GM12878 (cell line): ENCODE data around the gene DEF6. TPM values are rescaled to one million over a fixed set of nuclear protein-coding genes. Genes with fewer than 3 reads are reported as not detected.
A peak's percentile ranks its signal among the peaks of the same experiment; 100 is the strongest.

Source experiments
- ATAC-seq: fragments of 200-7000 bp; cut with Tn5 transposase; 3 replicates; pipeline ENCODE4 v1.9.1; 2020; ENCODE audit warnings: mild to moderate bottlenecking, moderate library complexity
- BruUV-seq: library from RNA; stranded (reverse); fragments of 400-500 nt; replicated peaks from 2 replicates; lab custom pipeline; 2021; lab: Mats Ljungman, UMichigan
- CTCF ChIA-PET: fragments of 300-600 bp; sonication (Branson Sonifier 250); formaldehyde crosslinking; extraction: SDS; loops from one replicate; lab custom pipeline; 2021; ENCODE audit warnings: inconsistent platforms; lab: Yijun Ruan, JAX
- POLR2A ChIA-PET: fragments of 350-600 bp; formaldehyde crosslinking; extraction: SDS; loops from one replicate; lab custom pipeline; 2021; ENCODE audit warnings: inconsistent platforms; lab: Charles Lee
- RAD21 ChIA-PET: fragments of 300-600 bp; sonication (Branson Sonifier 250); formaldehyde crosslinking; loops from one replicate; lab custom pipeline; 2023; ENCODE audit warnings: antibody characterized with exemption; ENCODE audit not compliant: unreplicated experiment; lab: Charles Lee
- SMC1A ChIA-PET: fragments of 300-600 bp; sonication (Branson Sonifier 250); formaldehyde crosslinking; loops from one replicate; lab custom pipeline; 2023; ENCODE audit not compliant: unreplicated experiment, uncharacterized antibody; lab: Charles Lee
- DNase-seq: peaks from one replicate; pipeline ENCODE4 v3.0.0-alpha.2; 2011; ENCODE audit warnings: low read depth, low spot score
- FAIRE-seq: peaks from 3 replicates; lab custom pipeline; 2011; peaks lifted over from hg19 to GRCh38; lab: Jason Lieb, UNC
- H2AFZ ChIP-seq: 2 replicates; pipeline ENCODE4 v1.6.0; 2011; ENCODE audit warnings: low read depth, low read length, control low read depth; ENCODE audit not compliant: control insufficient read depth
- H3K27ac ChIP-seq: 2 replicates; pipeline ENCODE4 v1.5.1; 2011; ENCODE audit warnings: control low read depth; ENCODE audit not compliant: control insufficient read depth, insufficient read depth
- H3K27me3 ChIP-seq, 2 experiments: replicated peaks in 1 of 2; 2 replicates each; pipeline versions ENCODE4 v1.6.0 to v1.6.1; 2011; ENCODE audit warnings: low read length in 1 of 2; ENCODE audit not compliant: control insufficient read depth in 2 of 2, insufficient read depth in 2 of 2
- H3K36me3 ChIP-seq, 2 experiments: 2 replicates each; pipeline ENCODE4 v1.5.1; 2011; ENCODE audit warnings: low read length in 1 of 2; ENCODE audit not compliant: control insufficient read depth in 2 of 2, insufficient read depth in 2 of 2
- H3K4me1 ChIP-seq: 2 replicates; pipeline ENCODE4 v1.6.1; 2011; ENCODE audit warnings: mild to moderate bottlenecking, low read length, moderate library complexity, mixed read lengths; ENCODE audit not compliant: control insufficient read depth, insufficient read depth
- H3K4me2 ChIP-seq: 2 replicates; pipeline ENCODE4 v1.6.0; 2011; ENCODE audit warnings: control low read depth; ENCODE audit not compliant: control insufficient read depth, insufficient read depth
- H3K4me3 ChIP-seq: fragments of 200-600 bp; sonication (generic); 2 replicates; pipeline ENCODE4 v1.5.1; 2016
- H3K79me2 ChIP-seq: 2 replicates; pipeline ENCODE4 v1.6.0; 2011; ENCODE audit warnings: low read length; ENCODE audit not compliant: control insufficient read depth, insufficient read depth
- H3K9ac ChIP-seq: 2 replicates; pipeline ENCODE4 v1.8.0; 2011; ENCODE audit warnings: low read length, control low read depth, mixed read lengths; ENCODE audit not compliant: control insufficient read depth, insufficient read depth
- H3K9me3 ChIP-seq: replicated peaks from 3 replicates; pipeline ENCODE4 v1.5.1; 2011; ENCODE audit warnings: mild to moderate bottlenecking, low read length; ENCODE audit not compliant: control insufficient read depth, insufficient read depth
- H4K20me1 ChIP-seq: 2 replicates; pipeline ENCODE4 v1.6.0; 2011; ENCODE audit not compliant: control insufficient read depth, insufficient read depth
- CBX5 ChIP-seq: sonication (generic); IDR thresholded peaks from 2 replicates; pipeline ENCODE4 v1.6.1; 2016; ENCODE audit warnings: low read depth, moderate library complexity, mild to moderate bottlenecking, inconsistent platforms
- CREB1 ChIP-seq: IDR thresholded peaks from 2 replicates; pipeline ENCODE4 v1.6.1; 2012; ENCODE audit warnings: low read depth, mild to moderate bottlenecking, inconsistent platforms
- EGR1 ChIP-seq, 2 experiments: IDR thresholded peaks; 1 replicate in 1 of 2; 2 replicates in 1 of 2; pipeline ENCODE4 v1.6.1; 2011 to 2012; ENCODE audit warnings: low read depth in 2 of 2, low read length in 2 of 2, borderline replicate concordance in 1 of 2, mild to moderate bottlenecking in 1 of 2, moderate library complexity in 1 of 2
- ETV6 ChIP-seq, 2 experiments: fragments of 450-650 bp in 1 of 2; IDR thresholded peaks in 1 of 2; conservative IDR thresholded peaks in 1 of 2; 2 replicates each; pipeline ENCODE4 v1.6.1; 2014; ENCODE audit warnings: antibody characterized with exemption in 1 of 2, borderline replicate concordance in 1 of 2, low read depth in 1 of 2, mild to moderate bottlenecking in 1 of 2, moderate library complexity in 1 of 2
- GABPA ChIP-seq: IDR thresholded peaks from 2 replicates; pipeline ENCODE4 v1.6.1; 2014; ENCODE audit warnings: antibody characterized with exemption, low read depth, mild to moderate bottlenecking, inconsistent platforms
- IKZF1 ChIP-seq: fragments of 450-650 bp; conservative IDR thresholded peaks from 2 replicates; pipeline ENCODE4 v1.6.1; 2017; ENCODE audit warnings: antibody characterized with exemption, mild to moderate bottlenecking
- IKZF2 ChIP-seq, 2 experiments: fragments of 450-650 bp; IDR thresholded peaks; 2 replicates each; pipeline ENCODE4 v1.6.1; 2017; ENCODE audit warnings: mild to moderate bottlenecking in 2 of 2, moderate library complexity in 2 of 2
- LARP7 ChIP-seq: fragments of 450-650 bp; IDR thresholded peaks from 2 replicates; pipeline ENCODE4 v1.6.1; 2017; ENCODE audit warnings: mild to moderate bottlenecking
- MEF2A ChIP-seq: IDR thresholded peaks from 2 replicates; pipeline ENCODE4 v1.6.1; 2011; ENCODE audit warnings: low read depth, mild to moderate bottlenecking, low read length, moderate library complexity; ENCODE audit not compliant: insufficient read depth
- MEF2B ChIP-seq: fragments of 450-650 bp; IDR thresholded peaks from 2 replicates; pipeline ENCODE4 v1.6.1; 2018; ENCODE audit warnings: mild to moderate bottlenecking, moderate library complexity; ENCODE audit not compliant: partially characterized antibody, poor library complexity, severe bottlenecking
- NFXL1 ChIP-seq: fragments of 450-650 bp; IDR thresholded peaks from 2 replicates; pipeline ENCODE4 v1.6.1; 2017; ENCODE audit warnings: antibody characterized with exemption, mild to moderate bottlenecking, borderline replicate concordance
- RBBP5 ChIP-seq: fragments of 200-600 bp; sonication (generic); conservative IDR thresholded peaks from 2 replicates; pipeline ENCODE4 v1.6.1; 2016
- RFX5 ChIP-seq: IDR thresholded peaks from 2 replicates; pipeline ENCODE4 v1.6.1; 2011; ENCODE audit warnings: low read depth, low read length, improper control_type of control experiment
- SPI1 ChIP-seq: IDR thresholded peaks from 2 replicates; pipeline ENCODE4 v1.6.1; 2011; ENCODE audit warnings: low read depth, mild to moderate bottlenecking, low read length, moderate library complexity, borderline replicate concordance; ENCODE audit not compliant: insufficient read depth
- STAT1 ChIP-seq: fragments of 450-650 bp; conservative IDR thresholded peaks from 2 replicates; pipeline ENCODE4 v1.6.1; 2014; ENCODE audit warnings: antibody characterized with exemption, mild to moderate bottlenecking
- TAF1 ChIP-seq: IDR thresholded peaks from 2 replicates; pipeline ENCODE4 v1.6.1; 2011; ENCODE audit warnings: mild to moderate bottlenecking, low read depth, low read length, borderline replicate concordance
- TARDBP ChIP-seq: IDR thresholded peaks from 2 replicates; pipeline ENCODE4 v1.6.1; 2016; ENCODE audit warnings: borderline replicate concordance
- TCF12 ChIP-seq: IDR thresholded peaks from 2 replicates; pipeline ENCODE4 v1.6.1; 2011; ENCODE audit warnings: low read depth, mild to moderate bottlenecking, low read length
- ZNF24 ChIP-seq: fragments of 450-650 bp; IDR thresholded peaks from 2 replicates; pipeline ENCODE4 v1.6.1; 2017; ENCODE audit warnings: antibody characterized with exemption, mild to moderate bottlenecking
- ZNF622 ChIP-seq: fragments of 450-650 bp; IDR thresholded peaks from 2 replicates; pipeline ENCODE4 v1.6.1; 2017; ENCODE audit warnings: mild to moderate bottlenecking, inconsistent platforms
- WGBS: methylation state at CpG from one replicate; pipeline ENCODE4 v1.1.6; 2016; ENCODE audit warnings: low lambda C conversion rate; ENCODE audit not compliant: insufficient replicate concordance, insufficient coverage; ENCODE audit errors: missing lambda C conversion rate; 5-methylcytosine and 5-hydroxymethylcytosine counted together
- in situ Hi-C: fragments of 300-500 bp; cut with MboI; formaldehyde crosslinking; loops from 9 replicates; pipeline ENCODE4 v1.14.3; 2018; ENCODE audit warnings: mixed read lengths
- intact Hi-C: fragments of 100-400 bp; cut with micrococcal nuclease; formaldehyde crosslinking; loops from one replicate; pipeline ENCODE4 v1.14.2; 2022; ENCODE audit not compliant: unreplicated experiment
- polyA plus RNA-seq, 11 experiments: library from polyadenylated mRNA; depleted of rRNA in 4 of 11; unstranded in 6 of 11; stranded (reverse) in 5 of 11; fragments of >200 nt; fragmentation: Nextera tagmentation in 4 of 11; fragmentation: Illumina TruSeq in 1 of 11; extraction: Ambion mirVana in 4 of 11; extraction: Trizol in 1 of 11; gene quantifications; 1 replicate in 1 of 11; 2 replicates in 10 of 11; pipeline versions ENCODE4 v1.2.1 to v1.2.3, GENCODE V29; 2011 to 2016; ENCODE audit warnings: inconsistent platforms in 2 of 11, missing spikeins in 2 of 11, low read depth in 1 of 11
- total RNA-seq, 4 experiments: library from RNA; depleted of rRNA in 3 of 4; stranded (reverse); fragments of >200 nt in 3 of 4; fragmentation: Illumina TruSeq in 1 of 4; extraction: Trizol in 1 of 4; gene quantifications; 2 replicates each; pipeline versions ENCODE4 v1.2.1 to v1.2.3, GENCODE V29; 2013 to 2021

The DEF6 gene
- total and polyA plus RNA-seq, 10 of the 15 experiments (the other 5 are each of a cell fraction or from before 2014, with no cell fraction given): 3.3 to 69.5 (median 48.8) TPM

DNA sequence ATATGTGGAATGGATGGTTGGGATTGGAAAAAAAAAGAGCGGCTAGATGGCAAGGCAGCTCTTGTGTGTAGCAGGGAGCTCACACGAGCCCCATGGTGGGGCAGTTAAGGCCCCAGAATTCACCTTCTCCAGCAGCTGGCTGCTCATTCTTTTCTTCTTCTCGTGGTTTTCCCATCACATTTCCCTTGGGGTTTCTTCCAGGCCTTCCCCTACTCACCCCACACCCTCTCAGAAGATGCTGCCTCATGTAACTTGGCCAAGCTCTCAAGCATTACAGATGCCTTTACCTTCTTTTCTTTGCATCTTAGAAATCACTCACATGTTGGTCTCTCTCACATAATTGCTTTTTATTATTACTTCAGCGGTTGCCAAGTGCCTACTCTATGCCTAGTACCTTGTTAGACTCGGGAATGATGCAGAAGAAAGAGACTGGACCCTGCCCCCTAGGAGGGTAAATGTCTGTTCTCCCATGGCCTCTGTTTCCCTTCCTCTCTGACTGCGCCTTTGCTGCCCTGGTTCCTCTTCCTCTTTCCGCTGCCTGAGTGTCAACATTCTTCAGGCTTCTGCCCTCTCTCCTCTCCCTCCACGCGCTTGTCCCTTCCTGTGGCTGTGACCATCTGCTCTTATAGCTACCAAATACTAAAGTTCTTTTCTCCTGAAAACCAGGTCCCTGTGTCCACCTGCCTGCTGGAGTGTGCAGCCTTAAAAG, 73.3 kb downstream of the DEF6 start:
- H3K4me1 ChIP-seq: peaks cover 41% of the 10 kb centered on the region
- H2AFZ ChIP-seq: peak overlapping the region; percentile 52
- POLR2A ChIA-PET: no interaction called here
- H3K36me3 ChIP-seq: no peaks in the 10 kb centered on the region; a peak in 1 of 4 replicates
- BruUV-seq: no TSS peak
- peak overlapping the region; percentile 37; the same call in 1 of the 2 replicates for H3K4me3 ChIP-seq
- RAD21 ChIA-PET: interaction anchor here (1.4 kb wide), 1 partner anchor 23 kb away, joined by 3 read pairs; no protein-coding TSS in a partner anchor
- peak overlapping the region; percentile 9; the same call in 1 of the 2 replicates for H3K9ac ChIP-seq
- ATAC-seq (peak; percentile 37), FAIRE-seq (no peak), DNase-seq (no peak)
- no peaks in the 10 kb centered on the region for H4K20me1 ChIP-seq
- 37% methylated on average over 9 of the region's 9 CpGs for WGBS
- SMC1A ChIA-PET: interaction anchor here (0.6 to 1.6 kb wide), 3 partner anchors 27 to 662 kb away, joined by 3 to 4 read pairs (median 3); no protein-coding TSS in a partner anchor
- CTCF ChIA-PET: interaction anchor here (1.9 to 2.3 kb wide), 2 partner anchors 22 to 78 kb away, joined by 6 to 8 read pairs; no protein-coding TSS in a partner anchor
- H3K27me3 ChIP-seq: no peaks in the 10 kb centered on the region
- in situ Hi-C loops: no loop called here
- H3K79me2 ChIP-seq: peaks cover 11% of the 10 kb centered on the region
- H3K4me2 ChIP-seq: peak overlapping the region; percentile 73
- no peak for TF ChIP-seq CREB1
- no peak for TF ChIP-seq ZNF622
- no peak for TF ChIP-seq ZNF24
- peak; percentile 44 for TF ChIP-seq MEF2B
- TF ChIP-seq LARP7: no peak
- no peak for TF ChIP-seq NFXL1
- TF ChIP-seq MEF2A: no peak
- no peak for TF ChIP-seq RBBP5
- no peak for TF ChIP-seq RFX5
- no peak for TF ChIP-seq STAT1
- no peak for TF ChIP-seq CBX5
- no peak for TF ChIP-seq TARDBP
- TF ChIP-seq TAF1: 0 out of 2 replicates have a peak, but pooled peaks have one; percentile 21
- TF ChIP-seq EGR1 (IDR thresholded peaks at IDR 0.05; ENCODE audit: borderline replicate concordance in 1 of 2, low read depth in 2 of 2, low read length in 2 of 2): 0 out of 3 replicates have a peak, but pooled peaks of 1 of the 2 experiments have one; percentile 5
- TF ChIP-seq IKZF2 (IDR thresholded peaks at IDR 0.05): peak in 1 of 2 experiments; percentile 17; a peak in 1 of 4 replicates
- TF ChIP-seq GABPA: no peak
- TF ChIP-seq TCF12: no peak
- TF ChIP-seq ETV6 (conservative IDR thresholded peaks at IDR 0.05 in 1 of 2, IDR thresholded peaks at IDR 0.05 in 1 of 2; ENCODE audit: borderline replicate concordance in 1 of 2, low read depth in 1 of 2): peak in 1 of 2 experiments; percentile 32; a peak in 1 of 4 replicates
- peak; percentile 30; the same call in 1 of the 2 replicates for TF ChIP-seq IKZF1
- peak; percentile 86; the same call in 1 of the 2 replicates for TF ChIP-seq SPI1
- H3K9me3 ChIP-seq: no peaks in the 10 kb centered on the region
- H3K27ac ChIP-seq: peak overlapping the region; percentile 84
- intact Hi-C loops: no loop called here
